Measurements from ENCODE around the gene CLDN15.

DNA sequence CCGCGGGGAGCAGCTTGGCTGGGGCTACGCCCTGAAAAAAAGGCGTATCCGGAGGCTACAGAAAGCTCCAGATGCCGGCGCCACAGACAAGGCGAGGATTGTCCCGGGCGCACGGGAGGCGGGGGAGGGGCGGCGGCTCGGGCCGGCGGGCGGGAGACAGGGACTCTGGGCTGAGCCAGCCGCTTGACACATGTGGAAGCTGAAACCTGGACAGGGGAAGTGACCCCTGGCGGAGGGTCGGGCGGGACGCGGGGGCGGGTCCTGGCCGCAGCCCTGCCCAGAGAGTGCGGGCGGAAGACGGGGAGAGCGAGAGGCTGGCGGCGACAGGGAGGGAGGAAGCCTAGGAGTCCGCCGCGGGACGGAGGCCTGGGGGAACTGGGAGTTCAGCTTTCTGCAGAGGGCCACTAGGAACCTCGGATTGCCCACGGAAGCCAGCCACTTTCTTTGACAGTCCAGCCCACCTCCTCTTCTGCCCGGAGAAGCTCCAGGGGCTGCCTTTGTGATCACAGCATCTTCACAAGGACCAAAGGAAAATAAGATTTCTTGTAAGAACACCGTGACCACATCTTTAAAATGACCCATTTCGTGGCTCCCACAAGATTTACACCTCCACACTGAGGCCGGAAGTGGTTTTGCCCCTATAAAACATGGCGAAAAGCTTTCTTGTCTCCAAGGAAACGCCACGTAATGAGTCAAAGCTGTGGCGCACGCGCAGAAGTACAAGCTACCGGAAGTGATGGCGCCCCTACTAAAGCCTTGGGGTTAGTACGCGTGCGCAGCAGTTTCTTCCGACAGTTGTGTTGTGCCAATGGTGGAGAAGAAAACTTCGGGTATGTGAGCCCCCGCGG is 20.0 kb downstream of the CLDN15 start, which contains the start of the genes PLOD3 and ZNHIT1:
- TF ChIP-seq POLR2A (IDR thresholded peaks at IDR 0.05), result no peak
- TF ChIP-seq, protein P1, sequence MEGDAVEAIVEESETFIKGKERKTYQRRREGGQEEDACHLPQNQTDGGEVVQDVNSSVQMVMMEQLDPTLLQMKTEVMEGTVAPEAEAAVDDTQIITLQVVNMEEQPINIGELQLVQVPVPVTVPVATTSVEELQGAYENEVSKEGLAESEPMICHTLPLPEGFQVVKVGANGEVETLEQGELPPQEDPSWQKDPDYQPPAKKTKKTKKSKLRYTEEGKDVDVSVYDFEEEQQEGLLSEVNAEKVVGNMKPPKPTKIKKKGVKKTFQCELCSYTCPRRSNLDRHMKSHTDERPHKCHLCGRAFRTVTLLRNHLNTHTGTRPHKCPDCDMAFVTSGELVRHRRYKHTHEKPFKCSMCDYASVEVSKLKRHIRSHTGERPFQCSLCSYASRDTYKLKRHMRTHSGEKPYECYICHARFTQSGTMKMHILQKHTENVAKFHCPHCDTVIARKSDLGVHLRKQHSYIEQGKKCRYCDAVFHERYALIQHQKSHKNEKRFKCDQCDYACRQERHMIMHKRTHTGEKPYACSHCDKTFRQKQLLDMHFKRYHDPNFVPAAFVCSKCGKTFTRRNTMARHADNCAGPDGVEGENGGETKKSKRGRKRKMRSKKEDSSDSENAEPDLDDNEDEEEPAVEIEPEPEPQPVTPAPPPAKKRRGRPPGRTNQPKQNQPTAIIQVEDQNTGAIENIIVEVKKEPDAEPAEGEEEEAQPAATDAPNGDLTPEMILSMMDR (IDR thresholded peaks at IDR 0.05), result peak in 3 of 7 experiments; percentile 15 to 25 (median 15)
- TF ChIP-seq EP300 (IDR thresholded peaks at IDR 0.05), result no peak

Measured in stomach (tissue), 4 donors.